Endothelial cell (in vitro differentiated cells): ENCODE data around the gene DHX38. TPM values are rescaled to one million over a fixed set of nuclear protein-coding genes. Genes with fewer than 3 reads are reported as not detected.
A peak's percentile ranks its signal among the peaks of the same experiment; 100 is the strongest.

Experiments used
- DNase-seq: peaks from one replicate; pipeline ENCODE4 v3.0.0; 2021; ENCODE audit warnings: low spot score
- H3K27ac Mint-ChIP-seq: one replicate; pipeline ENCODE4 v1.8.0; 2021; ENCODE audit warnings: mixed read lengths, inconsistent platforms; ENCODE audit not compliant: unreplicated experiment
- H3K27me3 Mint-ChIP-seq: one replicate; pipeline ENCODE4 v1.8.0; 2021; ENCODE audit warnings: mild to moderate bottlenecking, moderate library complexity, mixed read lengths, inconsistent platforms; ENCODE audit not compliant: unreplicated experiment
- H3K36me3 Mint-ChIP-seq: one replicate; pipeline ENCODE4 v1.8.0; 2021; ENCODE audit warnings: mild to moderate bottlenecking, low read depth, mixed read lengths, inconsistent platforms; ENCODE audit not compliant: unreplicated experiment
- H3K4me1 Mint-ChIP-seq: one replicate; pipeline ENCODE4 v1.8.0; 2021; ENCODE audit warnings: mild to moderate bottlenecking, mixed read lengths, inconsistent platforms; ENCODE audit not compliant: unreplicated experiment
- H3K4me3 Mint-ChIP-seq: one replicate; pipeline ENCODE4 v1.8.0; 2021; ENCODE audit warnings: mild to moderate bottlenecking, mixed read lengths, inconsistent platforms; ENCODE audit not compliant: unreplicated experiment
- H3K9me3 Mint-ChIP-seq: one replicate; pipeline ENCODE4 v1.8.0; 2021; ENCODE audit warnings: mixed read lengths, inconsistent platforms; ENCODE audit not compliant: unreplicated experiment
- long read RNA-seq: library from polyadenylated mRNA; unstranded; transcript quantifications from one replicate; pipeline ENCODE4 v2.0.0, GENCODE V29; 2020; ENCODE audit not compliant: unreplicated experiment
- total RNA-seq: library from RNA; stranded (reverse); fragmentation: NEBNext Ultra II Directional; extraction: Animal tissue kit (Norgen Biotek cat#: 25700); gene quantifications from one replicate; pipeline ENCODE4 v1.2.1, GENCODE V29; 2021; ENCODE audit not compliant: unreplicated experiment
- TF ChIP-seq, protein P1 (sequence below): fragments of 200-600 bp; sonication (generic); IDR thresholded peaks from one replicate; pipeline ENCODE4 v1.5.0; 2021; ENCODE audit warnings: antibody characterized with exemption; ENCODE audit not compliant: unreplicated experiment

DHX38 gene
- 84.6 TPM for total RNA-seq
- long read RNA-seq, full-length matches to known transcripts = 1 of 7 reads
- long read RNA-seq, partial matches to known transcripts = 4 of 7 reads
- long read RNA-seq, other reads (novel, unspliced or antisense) = 2 of 7 reads

DNA sequence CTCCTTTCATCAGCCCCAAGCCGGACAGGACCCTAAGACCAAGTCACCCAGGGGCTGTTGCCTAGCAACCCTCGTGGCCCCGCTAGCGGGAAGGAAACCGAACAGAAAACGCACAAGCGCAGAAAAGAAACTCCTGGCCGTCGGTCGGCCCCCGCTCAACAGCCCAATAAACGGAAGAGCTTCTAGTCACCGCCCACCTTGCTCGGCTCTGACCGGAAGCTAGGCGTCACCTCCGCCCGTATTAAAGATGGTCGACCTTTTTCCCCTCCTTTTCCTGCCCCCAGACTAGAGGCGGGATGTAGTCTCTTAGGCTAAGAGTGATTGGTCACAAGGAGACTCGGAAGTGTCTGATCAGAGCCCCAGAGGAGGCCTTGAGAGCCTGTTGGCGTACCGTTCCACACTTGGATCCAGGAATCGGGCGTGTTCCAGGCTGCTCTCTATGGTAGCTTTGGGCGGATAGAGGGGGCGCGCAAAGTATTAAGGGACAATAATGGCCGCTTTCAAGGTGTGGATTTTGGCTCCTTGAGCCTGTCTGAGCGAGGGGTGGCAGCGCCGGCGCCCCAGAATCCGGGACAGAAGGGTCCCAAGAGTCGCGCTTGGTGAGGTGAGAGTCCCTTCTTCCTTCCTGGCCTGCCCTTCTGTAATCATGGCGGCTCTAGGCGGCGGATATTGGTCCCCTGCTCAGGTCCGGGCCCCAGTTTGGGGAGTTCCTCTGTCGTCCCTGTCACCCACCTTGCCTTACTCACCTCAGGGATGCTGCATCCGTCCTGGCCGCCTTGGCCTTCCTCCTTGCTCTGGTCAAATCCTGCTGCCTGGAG lies at the start of gene DHX38, which contains the start of gene TXNL4B:
DHX38 (plus strand) TSS at position 400 of the 818 bp plus-strand sequence. CDS start 2,311 bp downstream, outside the sequence.
TXNL4B (minus strand) TSS at position 173 of the 818 bp plus-strand sequence. CDS start 2,871 bp downstream, outside the sequence.
- Mint-ChIP-seq H3K4me1 (peaks cover 36% of the 10 kb centered on the region), H3K36me3 (peaks cover 42% of the 10 kb centered on the region), H3K27me3 (peaks cover 12% of the 10 kb centered on the region), H3K9me3 (no peaks in the 10 kb centered on the region), H3K27ac (peak within 1 kb of the TSS; percentile 97), H3K4me3 (peak within 1 kb of the TSS; percentile 98)
- TF ChIP-seq, protein P1, sequence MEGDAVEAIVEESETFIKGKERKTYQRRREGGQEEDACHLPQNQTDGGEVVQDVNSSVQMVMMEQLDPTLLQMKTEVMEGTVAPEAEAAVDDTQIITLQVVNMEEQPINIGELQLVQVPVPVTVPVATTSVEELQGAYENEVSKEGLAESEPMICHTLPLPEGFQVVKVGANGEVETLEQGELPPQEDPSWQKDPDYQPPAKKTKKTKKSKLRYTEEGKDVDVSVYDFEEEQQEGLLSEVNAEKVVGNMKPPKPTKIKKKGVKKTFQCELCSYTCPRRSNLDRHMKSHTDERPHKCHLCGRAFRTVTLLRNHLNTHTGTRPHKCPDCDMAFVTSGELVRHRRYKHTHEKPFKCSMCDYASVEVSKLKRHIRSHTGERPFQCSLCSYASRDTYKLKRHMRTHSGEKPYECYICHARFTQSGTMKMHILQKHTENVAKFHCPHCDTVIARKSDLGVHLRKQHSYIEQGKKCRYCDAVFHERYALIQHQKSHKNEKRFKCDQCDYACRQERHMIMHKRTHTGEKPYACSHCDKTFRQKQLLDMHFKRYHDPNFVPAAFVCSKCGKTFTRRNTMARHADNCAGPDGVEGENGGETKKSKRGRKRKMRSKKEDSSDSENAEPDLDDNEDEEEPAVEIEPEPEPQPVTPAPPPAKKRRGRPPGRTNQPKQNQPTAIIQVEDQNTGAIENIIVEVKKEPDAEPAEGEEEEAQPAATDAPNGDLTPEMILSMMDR = no peak
- peak; percentile 89 for DNase-seq

DNA sequence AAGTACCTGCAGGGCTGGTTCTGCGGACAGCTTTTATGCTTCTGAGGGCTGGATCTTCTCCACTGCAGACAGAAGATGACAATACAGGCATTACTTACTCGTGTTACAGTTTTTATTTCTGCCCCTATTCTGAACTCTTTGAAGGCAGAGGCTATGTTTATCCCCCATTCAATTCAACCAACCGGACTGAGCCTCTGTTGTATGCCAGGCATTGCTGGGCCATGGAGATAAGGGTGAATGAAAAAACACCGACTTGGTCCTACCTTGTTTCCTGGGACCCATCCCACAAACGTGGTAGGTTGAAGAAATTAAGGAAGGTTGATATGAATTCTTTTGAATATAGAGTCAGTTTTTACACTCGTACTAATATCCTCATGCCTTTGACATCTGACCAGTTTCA lies 49.4 kb upstream of the DHX38 start:
- Mint-ChIP-seq H3K27me3 (peaks cover 4% of the 10 kb centered on the region), H3K4me1 (peaks cover 6% of the 10 kb centered on the region), H3K4me3 (no peak overlapping the region), H3K36me3 (no peaks in the 10 kb centered on the region), H3K9me3 (no peaks in the 10 kb centered on the region), H3K27ac (no peak overlapping the region)
- DNase-seq = no peak
- TF ChIP-seq, protein P1 = no peak

DNA sequence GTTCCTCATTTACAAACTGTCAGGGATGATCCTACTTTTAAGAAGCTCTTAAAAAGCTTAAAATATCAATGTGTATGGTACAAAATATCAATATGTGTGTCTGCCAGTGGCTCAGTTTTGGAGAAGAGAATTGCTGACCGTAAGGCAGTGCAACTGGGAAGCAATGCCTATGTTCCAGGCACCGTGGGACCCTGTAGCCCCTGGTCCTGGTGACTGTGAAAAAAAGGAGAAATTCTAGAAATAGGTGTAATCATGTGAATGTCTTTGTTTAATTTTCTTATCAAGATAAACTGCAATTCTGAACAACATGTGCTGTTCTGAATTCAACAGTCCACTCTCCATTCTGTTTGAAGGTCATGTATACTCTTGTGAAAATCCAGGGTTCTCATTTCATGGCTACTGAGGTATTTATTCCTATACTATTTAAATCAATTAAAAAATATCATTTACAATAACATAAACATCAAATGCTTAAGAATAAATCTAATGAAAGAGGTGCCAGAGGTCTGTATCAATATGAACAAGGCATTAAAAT lies 48.8 kb upstream of the DHX38 start:
- H3K4me1 Mint-ChIP-seq = peaks cover 6% of the 10 kb centered on the region
- no peak overlapping the region for H3K27ac Mint-ChIP-seq
- H3K9me3 Mint-ChIP-seq = no peaks in the 10 kb centered on the region
- no peak overlapping the region for H3K4me3 Mint-ChIP-seq
- peaks cover 2% of the 10 kb centered on the region for H3K36me3 Mint-ChIP-seq
- H3K27me3 Mint-ChIP-seq = peaks cover 4% of the 10 kb centered on the region
- no peak for DNase-seq
- TF ChIP-seq, protein P1 = no peak

DNA sequence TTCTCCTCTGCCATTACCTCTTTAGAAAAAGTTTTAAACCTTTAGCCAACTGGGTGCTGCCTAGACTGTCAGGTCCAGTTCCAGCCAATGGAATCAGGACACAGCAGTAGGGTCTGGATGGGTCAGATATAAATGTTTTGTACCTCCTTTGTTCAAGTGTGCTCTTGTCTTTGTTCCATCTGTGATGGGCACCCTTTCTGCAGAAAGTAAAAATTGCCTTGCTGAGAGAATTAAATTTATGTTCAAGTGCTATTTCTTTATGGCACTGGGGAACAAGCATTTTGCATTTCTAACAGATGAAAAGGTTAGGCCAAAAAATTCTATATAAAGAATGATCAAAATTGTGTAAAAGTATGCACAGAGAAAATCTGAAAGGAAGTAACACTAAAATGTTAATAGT lies 44.5 kb upstream of the DHX38 start:
- Mint-ChIP-seq H3K9me3 (no peaks in the 10 kb centered on the region), H3K27me3 (no peaks in the 10 kb centered on the region), H3K36me3 (peaks cover 4% of the 10 kb centered on the region), H3K4me3 (no peak overlapping the region), H3K27ac (no peak overlapping the region), H3K4me1 (no peaks in the 10 kb centered on the region)
- no peak for DNase-seq
- TF ChIP-seq, protein P1 = no peak
